Retinal pigment epithelial cell (primary cell): ENCODE results near the gene KLHL41.
"Not testable (repeated sequence)": the region's sequence is repeated elsewhere in the genome, so short reads cannot be mapped to it uniquely, and the experiment has no call there.

ENCODE experiments used
- DNase-seq: peaks from one replicate; pipeline ENCODE4 v3.0.0-alpha.2; 2010; ENCODE audit warnings: low read depth
- H3K4me3 ChIP-seq: 2 replicates; pipeline ENCODE4 v1.5.1; 2011; ENCODE audit warnings: mild to moderate bottlenecking, low read length, control low read depth, moderate library complexity
- TF ChIP-seq, protein P1 (sequence below): conservative IDR thresholded peaks from 2 replicates; pipeline ENCODE4 v1.5.1; 2011; ENCODE audit warnings: low read depth, low read length, control low read depth, inconsistent platforms

Gene KLHL41

DNA sequence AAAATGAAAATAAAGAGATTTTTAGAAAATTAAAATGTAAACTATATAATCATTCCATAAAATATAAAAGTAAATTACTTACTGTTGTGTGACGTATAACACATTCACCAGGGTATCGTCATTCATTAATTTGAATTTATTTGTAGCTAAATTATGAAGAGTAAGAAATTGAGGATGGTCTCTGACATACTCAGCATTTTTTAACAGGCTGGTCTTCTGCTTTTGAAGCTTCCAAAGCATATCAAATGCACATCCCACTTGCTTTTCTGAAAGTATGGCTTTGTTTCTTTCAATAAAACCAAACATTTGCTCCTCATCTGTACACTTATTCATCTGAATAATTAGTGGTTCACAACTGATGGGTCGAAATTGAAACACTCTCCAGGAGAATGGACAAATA, 62.1 kb downstream of the KLHL41 start:
- no peak for DNase-seq
- no peak overlapping the region for H3K4me3 ChIP-seq
- TF ChIP-seq, protein P1, sequence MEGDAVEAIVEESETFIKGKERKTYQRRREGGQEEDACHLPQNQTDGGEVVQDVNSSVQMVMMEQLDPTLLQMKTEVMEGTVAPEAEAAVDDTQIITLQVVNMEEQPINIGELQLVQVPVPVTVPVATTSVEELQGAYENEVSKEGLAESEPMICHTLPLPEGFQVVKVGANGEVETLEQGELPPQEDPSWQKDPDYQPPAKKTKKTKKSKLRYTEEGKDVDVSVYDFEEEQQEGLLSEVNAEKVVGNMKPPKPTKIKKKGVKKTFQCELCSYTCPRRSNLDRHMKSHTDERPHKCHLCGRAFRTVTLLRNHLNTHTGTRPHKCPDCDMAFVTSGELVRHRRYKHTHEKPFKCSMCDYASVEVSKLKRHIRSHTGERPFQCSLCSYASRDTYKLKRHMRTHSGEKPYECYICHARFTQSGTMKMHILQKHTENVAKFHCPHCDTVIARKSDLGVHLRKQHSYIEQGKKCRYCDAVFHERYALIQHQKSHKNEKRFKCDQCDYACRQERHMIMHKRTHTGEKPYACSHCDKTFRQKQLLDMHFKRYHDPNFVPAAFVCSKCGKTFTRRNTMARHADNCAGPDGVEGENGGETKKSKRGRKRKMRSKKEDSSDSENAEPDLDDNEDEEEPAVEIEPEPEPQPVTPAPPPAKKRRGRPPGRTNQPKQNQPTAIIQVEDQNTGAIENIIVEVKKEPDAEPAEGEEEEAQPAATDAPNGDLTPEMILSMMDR = no peak

DNA sequence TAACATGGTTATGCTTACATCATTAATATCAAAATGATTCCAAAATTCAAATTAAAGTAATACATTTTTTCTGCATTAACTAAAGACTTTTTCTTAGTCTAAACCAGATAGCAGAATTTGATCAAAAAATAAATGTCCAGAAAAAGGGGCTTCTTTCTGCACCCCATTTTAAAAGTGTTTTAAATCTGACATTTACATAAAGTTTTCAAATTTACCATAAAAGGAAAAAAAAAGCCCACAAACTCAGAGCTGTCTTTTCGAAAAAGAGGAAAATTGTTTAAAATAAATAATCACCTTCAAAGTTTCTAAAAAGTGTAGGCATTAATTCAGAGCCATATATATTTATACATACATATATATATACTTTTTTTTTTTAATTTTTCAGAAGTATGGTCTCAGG, 62.7 kb downstream of the KLHL41 start:
- DNase-seq = no peak
- TF ChIP-seq, protein P1 = no peak
- H3K4me3 ChIP-seq = no peak overlapping the region

DNA sequence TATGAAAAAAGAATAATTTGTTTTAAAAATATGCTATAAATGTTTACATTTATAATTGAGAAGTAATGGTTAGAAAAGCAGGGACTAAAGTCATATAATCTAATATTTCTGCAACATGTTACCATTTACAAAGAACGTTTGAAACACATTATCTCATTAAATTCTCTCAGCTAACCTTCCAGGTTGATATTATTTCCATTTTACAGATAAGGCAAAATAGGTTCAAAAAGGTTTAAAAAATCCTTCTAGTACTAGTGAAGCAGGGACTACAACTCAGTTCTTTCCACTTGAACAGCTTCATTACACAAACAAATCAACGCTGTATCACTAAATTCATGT, 63.3 kb downstream of the KLHL41 start:
- H3K4me3 ChIP-seq = peak overlapping the region; percentile 96
- DNase-seq = no peak
- TF ChIP-seq, protein P1 = no peak

DNA sequence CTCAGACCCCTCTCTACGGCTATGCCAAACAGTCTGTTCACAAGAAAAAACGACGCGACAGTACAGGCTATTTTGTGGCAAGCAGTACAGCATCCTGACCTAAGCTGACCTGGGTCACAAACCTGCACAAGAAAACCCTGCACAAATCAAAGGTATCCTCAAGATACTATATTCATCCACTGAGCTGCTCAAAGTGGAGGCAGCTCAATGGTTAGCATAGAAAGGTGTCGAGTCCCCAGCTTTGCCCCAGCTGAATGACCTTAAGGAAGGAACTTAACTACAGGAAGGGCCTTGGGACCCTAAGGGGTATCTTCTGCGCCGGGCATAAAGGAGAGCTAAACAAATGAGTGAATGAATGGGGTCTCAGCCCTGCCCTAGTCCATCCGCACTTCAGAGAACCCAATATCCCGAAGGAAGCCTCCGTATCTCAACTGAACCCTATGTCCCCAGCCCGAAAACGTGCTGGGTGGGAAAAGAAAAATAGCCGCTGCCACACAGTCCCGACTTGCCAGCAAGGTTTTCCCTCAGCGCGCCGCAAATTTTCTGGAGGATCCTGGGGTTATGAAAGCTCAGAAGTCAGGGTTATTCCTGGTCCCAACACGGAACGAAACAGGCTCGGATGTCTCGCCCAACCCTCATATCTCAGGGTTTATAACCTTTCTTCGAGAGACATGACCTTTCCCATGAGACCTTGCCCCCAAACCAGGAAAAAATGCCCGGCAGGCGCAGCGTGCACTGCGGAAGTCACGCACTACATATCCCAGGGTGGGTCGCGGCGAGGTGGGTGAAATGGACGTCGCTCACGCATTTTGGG, 63.9 kb downstream of the KLHL41 start, which contains the start of gene FASTKD1:
FASTKD1 (minus strand) TSS at position 706 of the 814 bp plus-strand sequence. CDS start 1,836 bp downstream, outside the sequence.
- peak within 1 kb of the TSS; percentile 96 for H3K4me3 ChIP-seq
- TF ChIP-seq, protein P1 = no peak
- DNase-seq = peak; percentile 43

DNA sequence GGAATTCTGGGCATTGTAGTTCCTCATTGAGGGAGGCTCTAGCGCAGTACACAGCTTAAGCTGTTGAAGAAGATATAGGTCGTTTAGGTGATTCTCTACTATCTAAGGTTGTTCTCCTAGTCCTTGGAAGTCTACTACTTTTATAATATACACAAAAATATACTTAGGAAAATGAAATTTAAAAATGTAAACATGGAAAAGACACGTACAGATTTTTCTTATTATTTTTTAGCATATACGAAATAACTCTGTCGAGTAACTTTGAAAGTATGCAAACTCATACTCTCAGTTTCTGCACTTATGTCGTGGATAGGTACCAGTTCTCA, 64.4 kb downstream of the KLHL41 start:
- no peak for DNase-seq
- H3K4me3 ChIP-seq = peak overlapping the region; percentile 96
- TF ChIP-seq, protein P1 = no peak

DNA sequence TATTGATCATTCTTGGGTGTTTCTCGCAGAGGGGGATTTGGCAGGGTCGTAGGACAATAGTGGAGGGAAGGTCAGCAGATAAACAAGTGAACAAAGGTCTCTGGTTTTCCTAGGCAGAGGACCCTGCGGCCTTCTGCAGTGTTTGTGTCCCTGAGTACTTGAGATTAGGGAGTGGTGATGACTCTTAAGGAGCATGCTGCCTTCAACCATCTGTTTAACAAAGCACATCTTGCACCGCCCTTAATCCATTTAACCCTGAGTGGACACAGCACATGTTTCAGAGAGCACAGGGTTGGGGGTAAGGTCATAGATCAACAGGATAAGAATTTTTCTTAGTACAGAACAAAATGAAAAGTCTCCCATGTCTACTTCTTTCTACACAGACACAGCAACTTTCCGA, 65.0 kb downstream of the KLHL41 start:
- H3K4me3 ChIP-seq, DNase-seq: not testable (repeated sequence)

- not testable (repeated sequence) for DNase-seq, H3K4me3 ChIP-seq
Observed at GRCh38 chr2:169575264-169575663, 65.8 kb downstream of the KLHL41 start.
